Measurements from ENCODE around the gene ZBTB7C.

ZBTB7C gene

GRCh38 chr18:48202006-48202348, 207.2 kb downstream of the ZBTB7C start:
- H3K4me3 ChIP-seq (ENCODE audit: insufficient read depth, low read length, poor library complexity, severe bottlenecking), result no peak overlapping the region
- H3K9me3 ChIP-seq (ENCODE audit: insufficient read depth, low read length), result no peaks in the 10 kb centered on the region
- no peak overlapping the region for H3K27ac ChIP-seq (ENCODE audit: low read depth, low read length)
- no peaks in the 10 kb centered on the region for H3K36me3 ChIP-seq (ENCODE audit: low read length)
- no peaks in the 10 kb centered on the region for H3F3A ChIP-seq (ENCODE audit: insufficient read depth)
- H3K9ac ChIP-seq (ENCODE audit: low read length), result no peak overlapping the region
- no peak for TF ChIP-seq EZH2phosphoT487 (conservative IDR thresholded peaks at IDR 0.05; ENCODE audit: low read length)
- TF ChIP-seq, protein P1, sequence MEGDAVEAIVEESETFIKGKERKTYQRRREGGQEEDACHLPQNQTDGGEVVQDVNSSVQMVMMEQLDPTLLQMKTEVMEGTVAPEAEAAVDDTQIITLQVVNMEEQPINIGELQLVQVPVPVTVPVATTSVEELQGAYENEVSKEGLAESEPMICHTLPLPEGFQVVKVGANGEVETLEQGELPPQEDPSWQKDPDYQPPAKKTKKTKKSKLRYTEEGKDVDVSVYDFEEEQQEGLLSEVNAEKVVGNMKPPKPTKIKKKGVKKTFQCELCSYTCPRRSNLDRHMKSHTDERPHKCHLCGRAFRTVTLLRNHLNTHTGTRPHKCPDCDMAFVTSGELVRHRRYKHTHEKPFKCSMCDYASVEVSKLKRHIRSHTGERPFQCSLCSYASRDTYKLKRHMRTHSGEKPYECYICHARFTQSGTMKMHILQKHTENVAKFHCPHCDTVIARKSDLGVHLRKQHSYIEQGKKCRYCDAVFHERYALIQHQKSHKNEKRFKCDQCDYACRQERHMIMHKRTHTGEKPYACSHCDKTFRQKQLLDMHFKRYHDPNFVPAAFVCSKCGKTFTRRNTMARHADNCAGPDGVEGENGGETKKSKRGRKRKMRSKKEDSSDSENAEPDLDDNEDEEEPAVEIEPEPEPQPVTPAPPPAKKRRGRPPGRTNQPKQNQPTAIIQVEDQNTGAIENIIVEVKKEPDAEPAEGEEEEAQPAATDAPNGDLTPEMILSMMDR (IDR thresholded peaks at IDR 0.05; ENCODE audit: insufficient read depth, low read length, poor library complexity, severe bottlenecking), result no peak
- no peaks in the 10 kb centered on the region for H4K20me1 ChIP-seq (ENCODE audit: low read depth, low read length)
- H2AFZ ChIP-seq (ENCODE audit: low read depth, low read length, severe bottlenecking), result no peak overlapping the region
- no peaks in the 10 kb centered on the region for H3K27me3 ChIP-seq (ENCODE audit: low read length)
- H3K4me2 ChIP-seq (ENCODE audit: low read depth, low read length, poor library complexity, severe bottlenecking), result no peak overlapping the region
- no peaks in the 10 kb centered on the region for H3K79me2 ChIP-seq (ENCODE audit: insufficient read depth, low read length)
- H3K9me2 ChIP-seq (replicated peaks; ENCODE audit: insufficient read depth, low read length), result no peaks in the 10 kb centered on the region

GRCh38 chr18:48201337-48202005, 207.7 kb downstream of the ZBTB7C start:
- no peak overlapping the region for H3K27ac ChIP-seq (ENCODE audit: low read depth, low read length)
- no peak overlapping the region for H2AFZ ChIP-seq (ENCODE audit: low read depth, low read length, severe bottlenecking)
- H3K9me2 ChIP-seq (replicated peaks; ENCODE audit: insufficient read depth, low read length), result no peaks in the 10 kb centered on the region
- H3K79me2 ChIP-seq (ENCODE audit: insufficient read depth, low read length), result no peaks in the 10 kb centered on the region
- no peaks in the 10 kb centered on the region for H3K9me3 ChIP-seq (ENCODE audit: insufficient read depth, low read length)
- no peak overlapping the region for H3K4me2 ChIP-seq (ENCODE audit: low read depth, low read length, poor library complexity, severe bottlenecking)
- no peaks in the 10 kb centered on the region for H3K36me3 ChIP-seq (ENCODE audit: low read length)
- TF ChIP-seq, protein P1 (IDR thresholded peaks at IDR 0.05; ENCODE audit: insufficient read depth, low read length, poor library complexity, severe bottlenecking), result no peak
- TF ChIP-seq EZH2phosphoT487 (conservative IDR thresholded peaks at IDR 0.05; ENCODE audit: low read length), result no peak
- no peak overlapping the region for H3K4me3 ChIP-seq (ENCODE audit: insufficient read depth, low read length, poor library complexity, severe bottlenecking)
- H3K27me3 ChIP-seq (ENCODE audit: low read length), result no peaks in the 10 kb centered on the region
- H3K9ac ChIP-seq (ENCODE audit: low read length), result no peak overlapping the region
- H3F3A ChIP-seq (ENCODE audit: insufficient read depth), result no peaks in the 10 kb centered on the region
- no peaks in the 10 kb centered on the region for H4K20me1 ChIP-seq (ENCODE audit: low read depth, low read length)

GRCh38 chr18:48200631-48201336, 208.4 kb downstream of the ZBTB7C start:
- no peaks in the 10 kb centered on the region for H3K27me3 ChIP-seq (ENCODE audit: low read length)
- no peak overlapping the region for H3K4me3 ChIP-seq (ENCODE audit: insufficient read depth, low read length, poor library complexity, severe bottlenecking)
- no peak overlapping the region for H3K27ac ChIP-seq (ENCODE audit: low read depth, low read length)
- no peaks in the 10 kb centered on the region for H4K20me1 ChIP-seq (ENCODE audit: low read depth, low read length)
- H3K36me3 ChIP-seq (ENCODE audit: low read length), result no peaks in the 10 kb centered on the region
- H3K4me2 ChIP-seq (ENCODE audit: low read depth, low read length, poor library complexity, severe bottlenecking), result no peak overlapping the region
- TF ChIP-seq, protein P1 (IDR thresholded peaks at IDR 0.05; ENCODE audit: insufficient read depth, low read length, poor library complexity, severe bottlenecking), result no peak
- TF ChIP-seq EZH2phosphoT487 (conservative IDR thresholded peaks at IDR 0.05; ENCODE audit: low read length), result no peak
- H3F3A ChIP-seq (ENCODE audit: insufficient read depth), result no peaks in the 10 kb centered on the region
- no peak overlapping the region for H3K9ac ChIP-seq (ENCODE audit: low read length)
- no peaks in the 10 kb centered on the region for H3K79me2 ChIP-seq (ENCODE audit: insufficient read depth, low read length)
- H3K9me3 ChIP-seq (ENCODE audit: insufficient read depth, low read length), result no peaks in the 10 kb centered on the region
- H2AFZ ChIP-seq (ENCODE audit: low read depth, low read length, severe bottlenecking), result no peak overlapping the region
- no peaks in the 10 kb centered on the region for H3K9me2 ChIP-seq (replicated peaks; ENCODE audit: insufficient read depth, low read length)

Data from SU-DHL-6 (cell line).